Measurements from ENCODE around the gene PAM. TPM values are rescaled to one million over a fixed set of nuclear protein-coding genes. Genes with fewer than 3 reads are reported as not detected.
"Not testable (repeated sequence)": the region's sequence is repeated elsewhere in the genome, so short reads cannot be mapped to it uniquely, and the experiment has no call there.

PAM gene
- polyA plus RNA-seq, 3 donors: 38.4 to 105 (median 78.5) TPM

GRCh38 chr5:103037673-103038455, 282.8 kb downstream of the PAM start:
- H3K27ac ChIP-seq (ENCODE audit: low read depth, low read length): no peak overlapping the region
- WGBS, 3 donors: 82 to 90% (median 83%) methylated on average over 4 of the region's 4 CpGs

- WGBS, 3 donors: 34 to 44% (median 36%) methylated on average over 4 of the region's 4 CpGs
- no peak overlapping the region for H3K27ac ChIP-seq (ENCODE audit: low read depth, low read length)
Measured at GRCh38 chr5:103041071-103041676, 286.1 kb downstream of the PAM start.

DNA sequence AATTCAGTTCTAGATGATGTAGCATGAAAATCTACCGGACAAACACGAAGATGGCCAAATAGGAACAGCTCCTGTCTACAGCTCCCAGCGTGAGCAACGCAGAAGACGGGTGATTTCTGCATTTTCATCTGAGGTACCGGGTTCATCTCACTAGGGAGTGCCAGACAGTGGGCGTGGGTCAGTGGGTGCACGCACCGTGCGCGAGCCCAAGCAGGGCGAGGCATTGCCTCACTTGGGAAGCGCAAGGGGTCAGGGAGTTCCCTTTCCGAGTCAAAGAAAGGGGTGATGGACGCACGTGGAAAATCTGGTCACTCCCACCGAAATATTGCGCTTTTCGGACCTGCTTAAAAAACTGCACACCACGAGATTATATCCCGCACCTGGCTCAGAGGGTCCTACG, 291.6 kb downstream of the PAM start:
- H3K27ac ChIP-seq (ENCODE audit: low read depth, low read length): not testable (repeated sequence)
- 88 to 93% (median 93%) methylated on average over 22 of the region's 22 CpGs for WGBS, 3 donors

DNA sequence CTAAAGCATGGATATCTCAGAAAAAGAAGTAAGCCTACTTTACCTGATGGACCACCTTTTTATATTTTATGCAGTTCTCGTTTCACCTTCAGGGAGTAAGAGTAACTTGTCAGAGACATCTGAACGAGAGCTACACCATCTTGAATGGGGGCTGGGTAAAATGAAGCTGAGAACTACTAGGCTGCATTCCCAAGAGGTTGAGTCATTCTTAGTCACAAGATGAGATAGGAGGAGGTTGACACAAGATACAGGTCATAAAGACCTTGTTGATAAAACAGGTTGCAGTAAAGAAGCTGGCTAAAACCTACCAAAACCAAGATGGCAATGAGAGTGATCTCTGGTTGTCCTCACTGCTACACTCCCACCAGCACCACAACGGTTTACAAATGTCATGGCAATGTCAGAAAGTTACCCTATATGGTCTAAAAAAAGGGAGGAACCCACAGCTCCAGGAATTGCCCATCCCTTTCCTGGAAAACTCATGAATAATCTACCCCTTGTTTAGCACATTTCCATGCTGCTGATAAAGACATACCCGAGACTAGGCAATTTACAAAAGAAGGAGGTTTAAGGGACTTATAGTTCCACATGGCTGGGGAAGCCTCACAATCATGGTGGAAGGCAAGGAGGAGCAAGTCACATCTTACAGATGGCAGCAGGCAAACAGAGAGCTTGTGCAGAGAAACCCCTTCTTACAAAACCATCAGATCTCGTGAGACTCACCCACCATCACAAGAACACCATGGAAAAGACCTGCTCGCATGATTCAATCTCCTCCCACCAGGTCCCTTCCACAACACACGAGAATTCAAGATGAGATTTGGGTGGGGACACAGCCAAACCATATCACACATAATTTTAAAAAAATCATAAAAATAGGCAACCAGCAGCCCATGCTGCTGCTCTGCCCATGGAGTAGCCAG, 302.4 kb downstream of the PAM start:
- WGBS, 3 donors: 72 to 85% (median 83%) methylated on average over 7 of the region's 7 CpGs
- H3K27ac ChIP-seq (ENCODE audit: low read depth, low read length): no peak overlapping the region

- 86 to 95% (median 87%) methylated on average over 3 of the region's 3 CpGs for WGBS, 3 donors
- H3K27ac ChIP-seq (ENCODE audit: low read depth, low read length): no peak overlapping the region
Measured at GRCh38 chr5:103059525-103059924, 304.4 kb downstream of the PAM start.

DNA sequence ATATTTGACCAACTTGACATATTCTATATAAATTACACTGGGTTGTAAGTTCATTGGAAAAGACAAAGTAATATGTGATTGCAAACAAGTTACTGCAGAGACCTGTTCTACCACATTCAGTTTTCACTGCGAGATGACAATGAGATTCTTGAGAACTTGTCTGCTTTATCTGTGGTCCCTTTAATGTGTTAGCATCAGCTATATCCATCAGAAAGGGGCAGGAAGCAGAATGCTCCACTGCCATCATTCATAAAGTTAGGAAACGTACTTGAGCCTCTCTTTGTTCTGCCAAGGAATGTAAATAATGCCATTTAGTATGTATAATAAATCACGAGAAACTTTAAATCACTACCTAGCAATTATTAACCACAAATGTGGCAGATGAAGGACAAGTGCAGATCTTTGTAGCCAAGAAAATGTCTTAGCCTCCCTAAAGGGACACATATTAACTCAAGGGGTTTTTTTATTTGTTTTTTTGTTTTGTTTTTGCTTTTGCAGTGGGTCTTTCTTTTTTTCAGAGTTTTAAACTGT, 305.4 kb downstream of the PAM start:
- 14 to 47% (median 47%) methylated on average over 3 of the region's 3 CpGs for WGBS, 3 donors
- H3K27ac ChIP-seq (ENCODE audit: low read depth, low read length): no peak overlapping the region

DNA sequence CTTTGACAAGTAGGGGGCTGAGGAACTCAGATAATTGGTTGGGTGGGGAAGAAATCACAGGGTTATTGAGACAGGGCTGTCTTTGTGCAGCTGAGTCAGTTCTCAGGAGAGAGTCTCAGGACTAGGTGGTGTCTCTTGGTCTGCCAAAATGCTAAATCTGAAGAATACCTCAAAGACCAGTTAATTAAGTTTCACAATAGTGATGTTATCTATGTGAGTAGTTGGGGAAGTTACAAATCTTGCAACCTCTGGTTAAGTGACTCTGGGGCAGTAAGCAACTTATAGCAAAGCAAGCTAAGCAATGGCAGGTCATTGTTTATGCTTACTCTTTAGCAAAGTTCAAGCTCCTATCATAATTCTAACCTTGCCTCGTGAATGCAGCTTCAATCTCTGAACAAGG, 311.2 kb downstream of the PAM start:
- H3K27ac ChIP-seq (ENCODE audit: low read depth, low read length): no peak overlapping the region

GRCh38 chr5:103073500-103073899, 318.4 kb downstream of the PAM start:
- WGBS, 3 donors: 55 to 89% (median 77%) methylated on average over 4 of the region's 4 CpGs
- H3K27ac ChIP-seq (ENCODE audit: low read depth, low read length): not testable (repeated sequence)

More for the DNA sequence above, 311.2 kb downstream of the PAM start:
- WGBS, 3 donors: 50 to 81% (median 55%) methylated on average over 1 of the region's 1 CpG

DNA sequence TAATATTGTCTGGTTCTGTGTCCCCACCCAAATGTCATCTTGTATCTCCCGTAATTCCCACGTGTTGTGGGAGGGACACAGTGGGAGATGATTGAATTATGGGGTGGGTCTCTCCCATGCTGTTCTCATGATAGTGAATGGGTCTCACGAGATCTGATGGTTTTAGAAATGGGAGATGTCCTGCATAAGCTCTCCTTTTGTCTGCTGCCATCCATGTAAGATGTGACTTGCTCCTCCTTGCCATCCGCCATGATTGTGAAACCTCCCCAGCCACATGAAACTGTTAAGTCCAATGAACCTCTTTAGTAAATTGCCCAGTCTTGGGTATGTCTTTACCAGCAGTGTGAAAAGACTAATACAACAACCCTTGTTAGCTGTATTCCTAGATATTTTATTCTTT, 320.3 kb downstream of the PAM start:
- WGBS, 3 donors: 87 to 95% (median 94%) methylated on average over 4 of the region's 4 CpGs
- no peak overlapping the region for H3K27ac ChIP-seq (ENCODE audit: low read depth, low read length)

All from adipose tissue (tissue), 3 donors.